SK-N-MC (cell line): ENCODE data around the gene CPLX1.

Experiments used
- EZH2 ChIP-seq: fragments of 200-600 bp; sonication (generic); IDR thresholded peaks from one replicate; pipeline ENCODE4 v1.6.1; 2017; ENCODE audit warnings: antibody characterized with exemption
- POLR2AphosphoS5 ChIP-seq: IDR thresholded peaks from 2 replicates; pipeline ENCODE4 v1.6.1; 2012; ENCODE audit warnings: mild to moderate bottlenecking, low read depth, low read length, borderline replicate concordance

DNA sequence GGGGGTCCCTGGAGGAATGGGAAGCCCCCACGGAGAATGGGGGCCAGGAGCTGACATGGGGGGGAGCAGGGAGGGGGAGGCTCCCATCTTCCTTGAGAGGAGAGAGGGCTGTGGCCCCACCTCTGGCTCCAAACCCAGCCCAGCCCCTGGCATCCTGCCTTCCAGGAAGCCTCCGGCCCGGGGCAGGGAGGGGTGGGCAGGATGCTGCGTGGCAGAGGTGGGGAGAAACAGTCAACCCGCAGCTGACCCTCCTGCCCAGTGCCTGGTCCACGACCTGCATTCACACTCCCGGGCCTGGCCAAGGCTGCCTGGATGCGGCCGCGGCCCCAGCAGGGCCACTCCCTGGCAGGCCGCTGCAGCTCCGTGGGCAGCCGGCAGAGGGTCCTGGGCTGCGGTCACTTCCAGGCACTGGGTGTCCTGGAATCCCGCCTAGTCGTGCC, 39.0 kb downstream of the CPLX1 start:
- TF ChIP-seq EZH2 (no peak), POLR2AphosphoS5 (no peak)
